Ovary (tissue), 9 donors: ENCODE data around the gene PCID2. TPM values are rescaled to one million over a fixed set of nuclear protein-coding genes. Genes with fewer than 3 reads are reported as not detected.

Experiments
- DNase-seq, 5 donors: peaks; one replicate each; pipeline ENCODE4 v3.0.0-alpha.2; 2019 to 2020
- H3K27ac ChIP-seq, 2 donors: fragments of 200-600 bp; one replicate each; pipeline versions ENCODE4 v1.5.1 to v1.8.0; 2019 to 2022
- H3K27me3 ChIP-seq: fragments of 200-600 bp; one replicate; pipeline ENCODE4 v1.8.0; 2022
- H3K36me3 ChIP-seq: fragments of 200-600 bp; sonication (generic); one replicate; pipeline ENCODE4 v1.5.1; 2019
- H3K4me1 ChIP-seq: one replicate; pipeline ENCODE4 v1.8.1; 2013; ENCODE audit warnings: mild to moderate bottlenecking, moderate library complexity; ENCODE audit not compliant: insufficient read depth
- H3K4me3 ChIP-seq: fragments of 200-600 bp; sonication (generic); one replicate; pipeline ENCODE4 v1.5.1; 2017
- H3K9me3 ChIP-seq, 2 donors: fragments of 200-600 bp in 1 of 2; sonication (generic) in 1 of 2; one replicate each; pipeline versions ENCODE4 v1.5.1 to v1.8.1; 2013 to 2019; ENCODE audit warnings: mild to moderate bottlenecking in 1 of 2, moderate library complexity in 1 of 2
- EP300 ChIP-seq: sonication (generic); formaldehyde crosslinking; IDR thresholded peaks from one replicate; pipeline ENCODE4 v1.6.1; 2017; ENCODE audit warnings: antibody characterized with exemption
- POLR2A ChIP-seq: fragments of 450-650 bp; IDR thresholded peaks from one replicate; pipeline ENCODE4 v1.6.1; 2017; ENCODE audit warnings: antibody characterized with exemption, mild to moderate bottlenecking, moderate library complexity
- WGBS, 3 donors: extraction: QIAGEN DNeasy Blood & Tissue Kit in 1 of 3; methylation state at CpG; one replicate each; pipeline versions ENCODE4 v1.1.5 to v1.1.7; 2013 to 2017; 5-methylcytosine and 5-hydroxymethylcytosine counted together
- intact Hi-C, 4 donors: fragments of 100-400 bp; cut with DNase I; formaldehyde crosslinking; loops; one replicate each; pipeline versions ENCODE4 v1.11.0 to v1.15.1; 2022 to 2023
- polyA plus RNA-seq, 2 donors: library from polyadenylated mRNA; stranded (reverse); fragments of 200-250 nt in 1 of 2; fragments of 350-450 nt in 1 of 2; fragmentation: Illumina TruSeq in 1 of 2; extraction: RNeasy Lipid Tissue Mini Kit (QIAGEN cat#74804) in 1 of 2; gene quantifications; one replicate each; pipeline ENCODE4 v1.2.3, GENCODE V29; 2013 to 2014
- total RNA-seq, 7 donors: library from RNA; depleted of rRNA in 2 of 7; stranded (reverse); fragments of >200 nt in 2 of 7; fragmentation: NEBNext Ultra II Directional in 3 of 7; extraction: Animal tissue kit (Norgen Biotek cat#: 25700) in 3 of 7; gene quantifications; one replicate each; pipeline versions ENCODE4 v1.1.0 to v1.2.4, GENCODE V29; 2016 to 2023
- TF ChIP-seq, protein P1 (sequence below), 3 donors: fragments of 450-650 bp in 2 of 3; fragments of 200-600 bp in 1 of 3; IDR thresholded peaks; one replicate each; pipeline versions ENCODE4 v1.5.1 to v1.8.0; 2016 to 2022; ENCODE audit warnings: antibody characterized with exemption in 3 of 3, mild to moderate bottlenecking in 1 of 3
- donor health status: DM: no; HTN: no; CAD: no; lungs with moderate emphysema.
- donor health status: DM: no; HTN: no; CAD: no.
- donor health status: Bipolar disorder and iron deficiency.
- donor health status: DM: yes; HTN: yes; CAD: no.
- donor health status: DM: no; HTN: no; CAD: no.
- donor health status: DM: yes; HTN: yes; CAD: no.

PCID2 gene
- total and polyA plus RNA-seq, 9 donors: 43.5 to 56.2 (median 53.5) TPM

DNA sequence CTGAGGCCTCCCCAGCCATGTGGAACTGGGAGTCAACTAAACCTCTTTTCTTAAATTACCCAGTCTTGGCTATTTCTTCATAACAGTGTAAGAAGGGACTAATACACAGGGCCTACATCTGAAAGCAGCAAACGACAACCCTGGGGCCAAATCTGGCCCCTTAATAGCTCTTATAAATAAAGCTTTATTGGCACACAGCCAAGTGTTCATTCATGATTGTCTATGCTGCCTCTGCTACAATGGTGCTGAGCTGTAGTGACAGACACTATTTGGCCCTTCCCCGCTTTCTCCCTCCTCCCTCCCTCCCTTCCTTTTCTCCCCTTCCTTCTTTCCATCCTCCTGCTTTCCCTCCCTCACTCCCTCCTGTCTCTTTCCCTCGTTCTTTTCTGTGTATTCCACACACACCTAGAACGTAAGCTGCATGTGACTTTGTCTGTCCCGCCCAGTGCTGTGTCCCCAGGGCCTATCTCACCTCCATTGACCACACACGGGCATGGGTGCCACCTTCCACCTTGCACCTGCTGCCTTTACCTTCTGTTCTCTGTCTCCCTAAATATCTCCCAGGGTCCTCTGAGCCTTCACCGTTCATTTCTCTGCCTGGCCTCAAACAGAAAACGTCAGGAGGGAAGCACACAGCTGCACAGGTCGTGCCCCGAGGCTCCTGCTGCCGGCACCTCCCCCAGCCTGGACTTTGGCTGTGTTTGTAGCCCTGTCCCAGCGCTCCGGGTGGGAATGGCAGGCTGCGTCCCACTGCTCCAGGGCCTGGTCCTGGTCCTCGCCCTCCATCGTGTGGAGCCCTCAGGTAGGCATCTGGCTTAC is 50.3 kb downstream of the PCID2 start, which contains the start of gene PROZ:
Gene PROZ (plus strand): TSS at position 720 of the 819 bp plus-strand sequence. CDS start 13 bp downstream, at position 733.
- H3K4me3 ChIP-seq: no peak within 1 kb of the TSS
- no peaks in the 10 kb centered on the region for H3K4me1 ChIP-seq
- no peak within 1 kb of the TSS for H3K27ac ChIP-seq
- H3K36me3 ChIP-seq: no peaks in the 10 kb centered on the region
- DNase-seq: no peak
- WGBS, 3 donors: 34 to 43% (median 40%) methylated on average over 16 of the region's 16 CpGs
- no peaks in the 10 kb centered on the region for H3K27me3 ChIP-seq
- TF ChIP-seq EP300 (no peak), POLR2A (no peak)
- TF ChIP-seq, protein P1, sequence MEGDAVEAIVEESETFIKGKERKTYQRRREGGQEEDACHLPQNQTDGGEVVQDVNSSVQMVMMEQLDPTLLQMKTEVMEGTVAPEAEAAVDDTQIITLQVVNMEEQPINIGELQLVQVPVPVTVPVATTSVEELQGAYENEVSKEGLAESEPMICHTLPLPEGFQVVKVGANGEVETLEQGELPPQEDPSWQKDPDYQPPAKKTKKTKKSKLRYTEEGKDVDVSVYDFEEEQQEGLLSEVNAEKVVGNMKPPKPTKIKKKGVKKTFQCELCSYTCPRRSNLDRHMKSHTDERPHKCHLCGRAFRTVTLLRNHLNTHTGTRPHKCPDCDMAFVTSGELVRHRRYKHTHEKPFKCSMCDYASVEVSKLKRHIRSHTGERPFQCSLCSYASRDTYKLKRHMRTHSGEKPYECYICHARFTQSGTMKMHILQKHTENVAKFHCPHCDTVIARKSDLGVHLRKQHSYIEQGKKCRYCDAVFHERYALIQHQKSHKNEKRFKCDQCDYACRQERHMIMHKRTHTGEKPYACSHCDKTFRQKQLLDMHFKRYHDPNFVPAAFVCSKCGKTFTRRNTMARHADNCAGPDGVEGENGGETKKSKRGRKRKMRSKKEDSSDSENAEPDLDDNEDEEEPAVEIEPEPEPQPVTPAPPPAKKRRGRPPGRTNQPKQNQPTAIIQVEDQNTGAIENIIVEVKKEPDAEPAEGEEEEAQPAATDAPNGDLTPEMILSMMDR (IDR thresholded peaks at IDR 0.05): no peak
- intact Hi-C loops: loop anchor here in 1 of 4 donors (10.0 kb wide), 2 partner anchors 47 to 207 kb away; partner anchors contain the start of genes CUL4A, GRTP1 and PCID2
- no peaks in the 10 kb centered on the region for H3K9me3 ChIP-seq

DNA sequence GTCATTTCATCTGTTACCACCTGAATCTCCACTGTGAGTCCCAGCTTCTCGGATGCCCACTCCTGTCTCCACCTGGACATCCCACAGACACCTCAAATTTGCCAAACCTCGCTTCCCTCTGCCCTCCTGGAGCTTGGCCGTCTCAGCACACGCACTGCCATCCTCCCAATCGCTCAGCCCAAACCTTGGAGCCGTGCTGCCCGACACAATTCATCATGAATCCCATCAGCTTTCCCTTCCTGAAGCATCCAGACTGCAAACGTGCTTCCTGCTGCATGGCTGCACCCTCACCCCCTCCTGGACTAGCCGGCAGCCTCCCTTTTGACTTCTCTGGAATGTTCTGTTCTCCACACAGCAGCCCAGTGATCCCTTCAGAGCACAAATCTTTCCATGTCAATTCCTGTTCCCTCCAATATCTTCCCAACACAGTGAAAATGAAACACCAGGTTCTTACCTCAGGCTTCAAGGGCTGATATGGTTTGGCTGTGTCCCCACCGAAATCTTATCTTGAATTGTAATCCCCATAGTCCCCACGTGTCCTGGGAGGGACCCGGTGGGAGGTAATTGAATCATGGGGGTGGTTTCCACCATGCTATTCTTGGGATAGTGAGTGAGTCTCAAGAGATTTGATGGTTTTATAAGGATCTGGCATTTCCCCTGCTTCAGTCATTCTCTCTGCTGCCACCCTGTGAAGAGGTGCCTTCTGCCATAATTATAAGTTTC is 51.1 kb downstream of the PCID2 start:
- Histone ChIP-seq H3K9me3 (no peaks in the 10 kb centered on the region), H3K4me3 (no peak overlapping the region), H3K27ac (no peak overlapping the region), H3K27me3 (no peaks in the 10 kb centered on the region), H3K36me3 (no peaks in the 10 kb centered on the region), H3K4me1 (no peaks in the 10 kb centered on the region)
- no peak for DNase-seq
- TF ChIP-seq EP300 (no peak), POLR2A (no peak)
- TF ChIP-seq, protein P1 (IDR thresholded peaks at IDR 0.05): no peak
- intact Hi-C loops: loop anchor here in 1 of 4 donors (10.0 kb wide), 2 partner anchors 47 to 207 kb away; partner anchors contain the start of genes CUL4A, GRTP1 and PCID2
- WGBS, 3 donors: 57 to 65% (median 61%) methylated on average over 12 of the region's 12 CpGs

DNA sequence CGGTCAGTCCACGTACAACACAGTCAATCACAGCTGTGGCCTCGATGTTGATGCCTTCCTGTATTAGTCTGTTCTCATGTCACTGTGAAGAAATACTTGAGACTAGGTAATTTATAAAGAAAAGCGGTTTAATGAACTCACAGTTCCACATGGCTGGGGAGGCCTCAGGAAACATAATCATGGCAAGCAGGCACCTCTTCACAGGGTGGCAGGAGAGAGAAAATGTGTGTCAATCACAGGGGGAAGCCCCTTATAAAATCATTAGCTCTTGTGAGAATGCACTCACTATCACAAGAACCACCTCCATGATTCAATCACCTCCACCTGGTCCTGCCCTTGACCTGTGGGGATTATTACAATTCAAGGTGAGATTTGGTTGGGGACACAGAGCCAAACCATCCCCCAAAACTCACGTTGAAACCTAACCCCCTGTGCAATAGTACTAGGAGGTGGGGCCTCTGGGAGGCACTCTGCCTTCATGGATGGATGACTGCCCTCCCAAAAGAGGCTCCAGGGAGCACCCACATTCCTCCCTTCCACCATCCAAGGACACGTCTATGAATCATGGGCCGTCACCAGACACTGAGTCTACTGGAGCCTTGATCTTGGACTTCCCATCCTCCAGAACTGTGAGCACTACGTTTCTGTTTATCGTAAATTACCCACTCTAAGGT is 52.4 kb downstream of the PCID2 start:
- no peaks in the 10 kb centered on the region for H3K36me3 ChIP-seq
- no peaks in the 10 kb centered on the region for H3K27me3 ChIP-seq
- H3K4me3 ChIP-seq: no peak overlapping the region
- H3K9me3 ChIP-seq: no peaks in the 10 kb centered on the region
- 61 to 71% (median 68%) methylated on average over 9 of the region's 9 CpGs for WGBS, 3 donors
- no peak for DNase-seq
- intact Hi-C loops: loop anchor here in 1 of 4 donors (10.0 kb wide), 2 partner anchors 49 to 209 kb away; partner anchors contain the start of genes CUL4A, GRTP1 and PCID2
- H3K27ac ChIP-seq: no peak overlapping the region
- TF ChIP-seq EP300 (no peak), POLR2A (no peak)
- TF ChIP-seq, protein P1 (IDR thresholded peaks at IDR 0.05): no peak
- H3K4me1 ChIP-seq: peaks cover 5% of the 10 kb centered on the region

DNA sequence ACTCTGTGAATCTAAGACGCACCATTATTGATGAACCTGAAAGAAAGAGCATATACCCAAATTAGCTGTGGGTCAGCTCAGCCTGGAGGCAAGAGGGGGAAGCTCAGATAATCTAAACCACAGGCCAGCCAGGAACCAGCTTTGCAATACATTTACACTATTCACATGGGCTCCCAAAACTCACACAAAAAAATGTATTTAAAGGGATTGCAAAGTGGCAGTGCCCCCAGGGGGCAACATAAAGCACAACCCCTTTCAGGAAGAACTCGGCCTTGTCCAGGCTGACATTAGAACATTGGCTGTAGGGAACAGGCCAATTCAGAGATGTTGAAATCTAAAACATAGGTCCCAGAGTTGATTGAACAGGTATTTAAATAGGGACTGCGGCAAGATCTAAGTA is 53.3 kb downstream of the PCID2 start:
- no peak for DNase-seq
- Histone ChIP-seq H3K36me3 (no peaks in the 10 kb centered on the region), H3K27me3 (no peaks in the 10 kb centered on the region), H3K9me3 (no peaks in the 10 kb centered on the region), H3K4me3 (no peak overlapping the region), H3K27ac (no peak overlapping the region), H3K4me1 (peaks cover 5% of the 10 kb centered on the region)
- TF ChIP-seq, protein P1 (IDR thresholded peaks at IDR 0.05): no peak
- TF ChIP-seq EP300 (no peak), POLR2A (no peak)
- WGBS, 3 donors: 68 to 78% (median 71%) methylated on average over 3 of the region's 3 CpGs
- intact Hi-C loops: loop anchor here in 1 of 4 donors (10.0 kb wide), 2 partner anchors 50 to 210 kb away; partner anchors contain the start of genes CUL4A, GRTP1 and PCID2
